Esophagus (tissue), 2 donors: ENCODE measurements around the gene THSD8. TPM values are rescaled to one million over a fixed set of nuclear protein-coding genes. Genes with fewer than 3 reads are reported as not detected.

Source experiments
- H3K27ac ChIP-seq, 2 donors: one replicate each; pipeline ENCODE4 v1.5.1; 2013; ENCODE audit warnings: low read depth in 2 of 2, mild to moderate bottlenecking in 2 of 2, inconsistent platforms in 1 of 2, low read length in 1 of 2, moderate library complexity in 1 of 2
- H3K27me3 ChIP-seq, 2 donors: one replicate each; pipeline ENCODE4 v1.6.1; 2013; ENCODE audit warnings: low read length in 2 of 2, control low read depth in 1 of 2, mild to moderate bottlenecking in 1 of 2; ENCODE audit not compliant: insufficient read depth in 2 of 2, control insufficient read depth in 1 of 2
- H3K36me3 ChIP-seq, 2 donors: one replicate each; pipeline ENCODE4 v1.6.1; 2013; ENCODE audit warnings: low read length in 1 of 2; ENCODE audit not compliant: control insufficient read depth in 2 of 2, insufficient read depth in 2 of 2
- H3K4me1 ChIP-seq, 2 donors: one replicate each; pipeline ENCODE4 v1.6.1; 2013; ENCODE audit warnings: low read length in 1 of 2; ENCODE audit not compliant: control insufficient read depth in 2 of 2, insufficient read depth in 2 of 2
- H3K4me3 ChIP-seq, 2 donors: one replicate each; pipeline ENCODE4 v1.5.1; 2013; ENCODE audit warnings: low read length in 2 of 2, mild to moderate bottlenecking in 2 of 2, low read depth in 1 of 2, moderate library complexity in 1 of 2
- H3K9me3 ChIP-seq, 2 donors: one replicate each; pipeline ENCODE4 v1.6.1; 2013; ENCODE audit warnings: mild to moderate bottlenecking in 2 of 2, low read depth in 1 of 2, low read length in 1 of 2, moderate library complexity in 1 of 2; ENCODE audit not compliant: control insufficient read depth in 2 of 2, insufficient read depth in 1 of 2
- WGBS, 2 donors: extraction: QIAGEN DNeasy Blood & Tissue Kit; methylation state at CpG; one replicate each; pipeline ENCODE4 v1.1.7; 2013; 5-methylcytosine and 5-hydroxymethylcytosine counted together
- polyA plus RNA-seq, 2 donors: library from polyadenylated mRNA; stranded (reverse); fragments of 200-250 nt; gene quantifications; one replicate each; pipeline ENCODE4 v1.2.3, GENCODE V29; 2013
- donor health status: healthy with polysubstance abuse.
- donor health status: Bipolar disorder and iron deficiency.

Gene THSD8
- polyA plus RNA-seq, 2 donors, result 2.8 to 8.4 TPM

DNA sequence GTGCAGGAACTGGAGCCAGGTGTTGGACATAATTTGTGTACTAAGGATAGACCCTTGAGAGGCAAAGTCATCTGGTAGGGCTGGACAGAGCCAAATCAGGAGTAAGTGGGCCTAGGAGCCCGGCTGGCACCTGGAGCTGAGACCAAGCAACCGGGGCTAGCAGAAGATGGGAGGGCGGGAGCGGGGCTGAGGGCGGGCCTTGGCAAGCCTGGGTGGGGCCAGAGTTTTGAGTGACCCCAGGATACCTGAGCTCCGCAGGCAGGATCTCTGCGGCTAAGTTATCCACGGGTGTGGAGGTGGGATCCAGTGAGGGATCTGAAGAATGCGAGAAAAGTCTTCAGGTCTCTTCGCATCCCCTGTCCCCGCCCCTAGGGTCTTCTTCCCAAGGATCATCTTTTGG lies 34.7 kb upstream of the THSD8 start:
- Histone ChIP-seq H3K4me1 (no peaks in the 10 kb centered on the region), H3K36me3 (peaks cover 14 to 44% of the 10 kb centered on the region in 2 donors)
- 89 to 91% methylated on average over 11 of the region's 11 CpGs for WGBS, 2 donors

DNA sequence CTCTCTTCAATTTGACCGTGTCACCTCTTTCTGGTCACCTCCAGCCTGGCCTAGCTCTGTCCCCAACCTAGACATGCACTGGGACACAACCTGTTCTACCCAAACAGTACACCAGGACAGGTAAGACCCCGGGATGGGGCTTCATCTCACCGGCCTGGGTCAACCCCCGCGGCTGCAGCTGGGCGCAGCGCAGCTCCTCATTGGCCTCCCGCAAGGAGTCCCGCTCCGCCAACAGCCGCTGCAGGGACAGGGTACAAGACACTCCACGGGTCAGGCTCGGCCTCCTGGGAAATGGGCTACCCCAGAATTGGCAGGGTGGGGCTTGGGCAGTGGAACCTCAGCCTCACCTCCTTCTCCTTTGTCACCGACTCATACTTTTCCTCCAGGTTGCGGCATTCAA lies 34.2 kb upstream of the THSD8 start:
- Histone ChIP-seq H3K36me3 (peaks cover 14 to 43% of the 10 kb centered on the region in 2 donors), H3K27ac (no peak overlapping the region), H3K9me3 (no peaks in the 10 kb centered on the region), H3K4me3 (no peak overlapping the region), H3K27me3 (no peaks in the 10 kb centered on the region), H3K4me1 (no peaks in the 10 kb centered on the region)
- 96% methylated on average over 15 of the region's 15 CpGs for WGBS, 2 donors

More for the DNA sequence above, 34.7 kb upstream of the THSD8 start:
- no peaks in the 10 kb centered on the region for H3K27me3 ChIP-seq
- no peaks in the 10 kb centered on the region for H3K9me3 ChIP-seq
- H3K4me3 ChIP-seq, result no peak overlapping the region
- no peak overlapping the region for H3K27ac ChIP-seq

DNA sequence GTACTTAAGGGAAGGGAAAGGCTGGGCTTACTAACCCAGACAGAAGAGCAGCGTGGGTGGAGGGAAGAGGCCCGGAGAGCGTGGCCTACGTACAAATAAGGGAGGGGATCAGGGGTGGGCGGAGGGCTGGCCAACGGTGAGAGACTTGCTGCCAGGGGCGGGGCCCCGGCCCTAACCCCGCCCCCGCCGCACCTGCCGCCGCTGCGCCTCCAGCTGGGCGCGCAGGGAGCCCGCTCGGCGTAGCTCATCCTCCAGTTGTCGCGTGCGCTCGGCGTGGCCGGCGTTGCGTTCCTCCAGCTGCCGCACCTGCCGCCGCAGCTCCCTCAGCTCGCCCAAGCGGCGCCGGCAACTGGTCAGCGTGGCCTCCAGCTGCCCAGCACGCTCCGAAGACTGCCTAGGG lies 32.2 kb upstream of the THSD8 start:
- Histone ChIP-seq H3K27me3 (no peaks in the 10 kb centered on the region), H3K4me3 (no peak overlapping the region), H3K9me3 (no peaks in the 10 kb centered on the region), H3K27ac (no peak overlapping the region), H3K36me3 (peaks cover 5 to 34% of the 10 kb centered on the region in 2 donors), H3K4me1 (peaks cover 0 to 5% of the 10 kb centered on the region in 2 donors)
- 51 to 69% methylated on average over 33 to 37 of the region's 37 CpGs for WGBS, 2 donors

DNA sequence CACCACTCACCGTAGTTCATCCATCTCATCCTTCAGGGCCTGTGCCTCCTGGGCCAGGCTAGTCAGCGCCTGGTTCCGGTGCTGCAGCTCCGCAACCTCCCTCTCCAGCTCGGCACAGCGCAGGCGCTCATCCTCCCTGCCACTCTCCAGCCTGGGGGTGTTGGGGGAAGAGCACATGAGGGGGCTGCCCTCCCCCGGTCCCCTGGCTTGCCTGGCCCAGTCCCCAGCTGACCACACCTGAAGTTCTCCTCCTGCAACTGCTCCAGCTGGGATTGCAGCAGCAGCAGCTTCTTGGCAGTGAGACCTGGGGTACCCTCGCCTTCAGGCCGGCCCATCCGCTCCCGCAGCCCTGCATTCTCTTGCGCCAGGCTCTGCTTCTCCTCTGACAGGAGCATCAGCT lies 30.9 kb upstream of the THSD8 start:
- H3K27me3 ChIP-seq, result no peaks in the 10 kb centered on the region
- H3K4me1 ChIP-seq, result peaks cover 0 to 10% of the 10 kb centered on the region in 2 donors
- no peak overlapping the region for H3K4me3 ChIP-seq
- peaks cover 5 to 30% of the 10 kb centered on the region in 2 donors for H3K36me3 ChIP-seq
- no peak overlapping the region for H3K27ac ChIP-seq
- H3K9me3 ChIP-seq, result no peaks in the 10 kb centered on the region
- 95 to 97% methylated on average over 13 of the region's 13 CpGs for WGBS, 2 donors

DNA sequence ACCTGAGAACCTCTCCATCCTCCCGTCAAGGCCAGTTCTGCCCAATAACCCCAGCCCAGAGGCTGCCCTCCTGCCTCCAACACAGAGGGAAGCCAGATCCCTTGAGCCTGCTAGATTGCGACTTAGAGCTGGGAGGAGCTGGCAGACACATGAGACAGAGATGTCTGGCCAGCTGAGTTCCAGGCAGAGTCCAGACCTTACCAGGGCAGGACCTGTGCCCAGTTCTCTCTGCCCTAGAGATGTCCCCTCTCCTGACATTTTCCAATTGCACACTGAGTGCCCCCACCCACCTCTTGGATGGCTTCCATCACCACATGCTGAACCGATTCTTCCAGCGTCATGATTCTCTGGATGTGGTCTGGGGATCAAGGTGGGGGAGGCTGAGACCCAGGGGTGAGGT lies 29.5 kb upstream of the THSD8 start:
- WGBS, 2 donors, result 77 to 82% methylated on average over 4 of the region's 4 CpGs
- no peaks in the 10 kb centered on the region for H3K9me3 ChIP-seq
- H3K36me3 ChIP-seq, result peaks cover 5 to 30% of the 10 kb centered on the region in 2 donors
- H3K4me1 ChIP-seq, result peaks cover 0 to 10% of the 10 kb centered on the region in 2 donors
- no peaks in the 10 kb centered on the region for H3K27me3 ChIP-seq
- H3K4me3 ChIP-seq, result no peak overlapping the region
- H3K27ac ChIP-seq, result no peak overlapping the region

DNA sequence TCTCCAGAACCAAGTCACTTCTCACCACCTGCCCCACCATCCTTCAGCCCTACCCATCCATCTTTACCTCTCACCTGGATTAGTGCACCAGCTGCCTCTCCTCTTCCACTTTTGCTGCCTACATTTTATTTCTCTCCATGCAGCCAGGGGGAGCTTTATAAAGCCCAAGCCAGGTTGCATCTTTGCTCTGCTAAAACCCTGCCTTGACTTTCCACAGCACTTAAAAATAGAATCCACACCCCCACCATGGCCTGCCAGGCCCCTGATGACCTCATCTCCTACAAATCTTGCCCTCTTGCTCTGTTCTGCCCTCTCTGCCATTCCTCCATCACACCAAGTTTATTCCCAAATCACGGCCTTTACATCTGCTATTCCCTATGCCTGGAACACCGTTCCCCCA lies 28.3 kb upstream of the THSD8 start:
- peaks cover 0 to 10% of the 10 kb centered on the region in 2 donors for H3K4me1 ChIP-seq
- 84 to 90% methylated on average over 2 of the region's 2 CpGs for WGBS, 2 donors
- H3K27me3 ChIP-seq, result no peaks in the 10 kb centered on the region
- no peak overlapping the region for H3K4me3 ChIP-seq
- peaks cover 5 to 26% of the 10 kb centered on the region in 2 donors for H3K36me3 ChIP-seq
- no peaks in the 10 kb centered on the region for H3K9me3 ChIP-seq
- no peak overlapping the region for H3K27ac ChIP-seq

DNA sequence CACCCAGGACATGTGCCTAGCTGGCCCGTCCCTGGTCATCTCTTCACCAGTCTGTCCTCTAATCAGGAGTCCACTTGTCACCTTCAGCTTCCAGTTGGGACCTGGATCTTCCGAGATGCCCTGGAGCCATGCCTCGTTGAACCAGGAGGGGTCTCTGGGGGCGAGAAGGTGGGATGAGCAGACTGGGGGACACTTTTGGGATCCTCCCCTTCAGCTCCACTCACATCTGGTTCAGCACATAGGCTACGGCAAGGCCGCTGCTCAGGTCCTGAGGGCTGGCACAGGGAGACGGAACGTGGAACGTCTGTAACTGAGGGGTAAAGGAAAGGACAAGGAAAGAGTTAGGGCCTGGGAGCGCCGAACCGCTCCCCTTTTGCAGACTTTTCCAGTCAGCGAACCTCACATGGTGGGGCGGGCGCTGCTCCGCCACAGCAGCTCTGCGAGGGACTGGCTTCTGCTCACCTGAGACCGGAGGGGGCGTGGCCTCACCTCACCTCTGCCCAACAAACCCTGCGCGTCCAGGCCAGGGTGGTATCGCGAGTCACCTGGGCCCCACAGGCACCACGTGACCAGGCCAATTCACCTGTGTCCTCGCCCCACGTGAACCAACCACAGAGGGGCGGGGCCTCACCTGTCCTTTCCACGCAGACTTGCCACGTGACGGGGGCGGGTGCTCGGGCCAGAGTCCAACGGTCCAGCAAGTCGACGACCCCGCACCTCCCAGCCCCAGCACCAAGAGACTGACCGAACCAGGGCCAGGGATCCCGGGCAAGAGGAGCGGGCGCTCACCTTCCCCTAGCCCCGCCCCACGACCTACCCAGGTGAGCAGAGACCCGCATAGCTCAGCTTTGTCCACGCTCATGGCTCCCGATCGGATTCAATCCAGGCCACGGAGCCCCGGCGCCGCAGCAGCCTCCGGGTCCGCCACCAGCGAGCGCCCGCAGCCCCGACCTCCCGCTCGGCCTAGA lies 27.0 kb upstream of the THSD8 start, which contains the start of gene HOOK2:
HOOK2 (minus strand) TSS at position 965 of the 968 bp plus-strand sequence; CDS start at position 862, 103 bp downstream.
- Histone ChIP-seq H3K27ac (peak within 1 kb of the TSS; percentile 96 to 98), H3K36me3 (peaks cover 5 to 19% of the 10 kb centered on the region in 2 donors), H3K4me1 (peaks cover 0 to 17% of the 10 kb centered on the region in 2 donors), H3K27me3 (no peaks in the 10 kb centered on the region), H3K4me3 (peak within 1 kb of the TSS; percentile 68 to 77), H3K9me3 (no peaks in the 10 kb centered on the region)
- whole genome bisulfite sequencing, 2 donors, result 13 to 14% methylated on average over 58 of the region's 58 CpGs

DNA sequence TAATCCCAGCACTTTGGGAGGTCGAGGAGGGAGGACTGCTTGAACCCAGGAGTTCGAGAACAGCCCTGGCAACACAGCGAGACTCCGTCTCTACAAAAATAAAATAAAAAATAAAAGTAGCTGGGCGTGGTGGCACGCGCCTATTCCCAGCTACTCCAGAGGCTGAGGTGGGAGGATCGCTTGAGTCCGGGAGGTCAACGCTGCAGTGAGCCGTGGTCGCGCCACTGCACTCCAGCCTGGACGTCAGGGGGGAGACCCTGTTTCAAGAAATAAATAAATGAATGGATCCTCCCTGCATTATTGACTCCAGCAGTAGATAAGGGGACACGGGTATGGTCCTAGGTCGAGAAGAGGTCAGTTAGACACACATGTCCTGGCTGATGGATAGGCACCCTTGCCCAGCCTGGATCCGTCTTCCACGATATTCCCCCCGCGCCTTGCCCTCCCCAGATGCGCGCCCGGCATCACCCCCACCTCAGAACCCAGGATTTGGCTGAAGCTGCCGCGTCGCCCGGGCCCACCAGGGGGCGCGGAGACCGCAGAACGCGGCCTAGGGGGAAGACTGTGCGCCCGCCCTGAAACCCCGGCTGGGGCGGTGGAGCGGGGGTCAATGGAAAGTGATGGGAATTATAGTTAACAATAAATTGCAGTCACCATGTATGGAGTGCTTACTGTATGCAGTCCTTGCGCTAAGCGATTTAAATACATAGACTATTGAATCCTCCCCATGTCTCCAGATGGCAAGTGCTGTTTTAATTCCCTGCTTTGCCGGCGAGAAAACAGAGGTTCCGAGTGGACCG lies 24.5 kb upstream of the THSD8 start:
- WGBS, 2 donors, result 5 to 8% methylated on average over 43 of the region's 43 CpGs
- Histone ChIP-seq H3K4me3 (peak overlapping the region; percentile 63 to 66), H3K9me3 (no peaks in the 10 kb centered on the region), H3K36me3 (peaks cover 0 to 4% of the 10 kb centered on the region in 2 donors), H3K27me3 (no peaks in the 10 kb centered on the region), H3K27ac (peak overlapping the region; percentile 96 to 99), H3K4me1 (peaks cover 0 to 17% of the 10 kb centered on the region in 2 donors)
